ENCODE data around the gene BGLAP.

GRCh38 chr1:156228501-156228900 is 13.5 kb upstream of the BGLAP start:
- TF ChIP-seq, protein P1, sequence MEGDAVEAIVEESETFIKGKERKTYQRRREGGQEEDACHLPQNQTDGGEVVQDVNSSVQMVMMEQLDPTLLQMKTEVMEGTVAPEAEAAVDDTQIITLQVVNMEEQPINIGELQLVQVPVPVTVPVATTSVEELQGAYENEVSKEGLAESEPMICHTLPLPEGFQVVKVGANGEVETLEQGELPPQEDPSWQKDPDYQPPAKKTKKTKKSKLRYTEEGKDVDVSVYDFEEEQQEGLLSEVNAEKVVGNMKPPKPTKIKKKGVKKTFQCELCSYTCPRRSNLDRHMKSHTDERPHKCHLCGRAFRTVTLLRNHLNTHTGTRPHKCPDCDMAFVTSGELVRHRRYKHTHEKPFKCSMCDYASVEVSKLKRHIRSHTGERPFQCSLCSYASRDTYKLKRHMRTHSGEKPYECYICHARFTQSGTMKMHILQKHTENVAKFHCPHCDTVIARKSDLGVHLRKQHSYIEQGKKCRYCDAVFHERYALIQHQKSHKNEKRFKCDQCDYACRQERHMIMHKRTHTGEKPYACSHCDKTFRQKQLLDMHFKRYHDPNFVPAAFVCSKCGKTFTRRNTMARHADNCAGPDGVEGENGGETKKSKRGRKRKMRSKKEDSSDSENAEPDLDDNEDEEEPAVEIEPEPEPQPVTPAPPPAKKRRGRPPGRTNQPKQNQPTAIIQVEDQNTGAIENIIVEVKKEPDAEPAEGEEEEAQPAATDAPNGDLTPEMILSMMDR (IDR thresholded peaks at IDR 0.05): no peak
- TF ChIP-seq MAX (CRISPR knock-in tag; IDR thresholded peaks at IDR 0.05) (no peak), ATF3 (CRISPR knock-in tag; conservative IDR thresholded peaks at IDR 0.05) (no peak), MLX (CRISPR knock-in tag; IDR thresholded peaks at IDR 0.05) (no peak), ZBTB43 (CRISPR knock-in tag; IDR thresholded peaks at IDR 0.05) (no peak), E2F4 (CRISPR knock-in tag; IDR thresholded peaks at IDR 0.05; ENCODE audit: borderline replicate concordance, low read depth) (no peak), ELF4 (CRISPR knock-in tag; IDR thresholded peaks at IDR 0.05; ENCODE audit: low read depth) (no peak), ZBTB21 (CRISPR knock-in tag; IDR thresholded peaks at IDR 0.05; ENCODE audit: borderline replicate concordance) (no peak), NR3C1 (CRISPR knock-in tag; conservative IDR thresholded peaks at IDR 0.05; ENCODE audit: low read depth) (no peak), ATF2 (CRISPR knock-in tag; IDR thresholded peaks at IDR 0.05; ENCODE audit: borderline replicate concordance, low read depth) (no peak)
- TF ChIP-seq, protein P2, sequence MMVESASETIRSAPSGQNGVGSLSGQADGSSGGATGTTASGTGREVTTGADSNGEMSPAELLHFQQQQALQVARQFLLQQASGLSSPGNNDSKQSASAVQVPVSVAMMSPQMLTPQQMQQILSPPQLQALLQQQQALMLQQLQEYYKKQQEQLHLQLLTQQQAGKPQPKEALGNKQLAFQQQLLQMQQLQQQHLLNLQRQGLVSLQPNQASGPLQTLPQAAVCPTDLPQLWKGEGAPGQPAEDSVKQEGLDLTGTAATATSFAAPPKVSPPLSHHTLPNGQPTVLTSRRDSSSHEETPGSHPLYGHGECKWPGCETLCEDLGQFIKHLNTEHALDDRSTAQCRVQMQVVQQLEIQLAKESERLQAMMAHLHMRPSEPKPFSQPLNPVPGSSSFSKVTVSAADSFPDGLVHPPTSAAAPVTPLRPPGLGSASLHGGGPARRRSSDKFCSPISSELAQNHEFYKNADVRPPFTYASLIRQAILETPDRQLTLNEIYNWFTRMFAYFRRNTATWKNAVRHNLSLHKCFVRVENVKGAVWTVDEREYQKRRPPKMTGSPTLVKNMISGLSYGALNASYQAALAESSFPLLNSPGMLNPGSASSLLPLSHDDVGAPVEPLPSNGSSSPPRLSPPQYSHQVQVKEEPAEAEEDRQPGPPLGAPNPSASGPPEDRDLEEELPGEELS (CRISPR knock-in tag; IDR thresholded peaks at IDR 0.05): no peak

All from WTC11 (cell line).